Measurements from ENCODE around the gene MRPL4.

DNA sequence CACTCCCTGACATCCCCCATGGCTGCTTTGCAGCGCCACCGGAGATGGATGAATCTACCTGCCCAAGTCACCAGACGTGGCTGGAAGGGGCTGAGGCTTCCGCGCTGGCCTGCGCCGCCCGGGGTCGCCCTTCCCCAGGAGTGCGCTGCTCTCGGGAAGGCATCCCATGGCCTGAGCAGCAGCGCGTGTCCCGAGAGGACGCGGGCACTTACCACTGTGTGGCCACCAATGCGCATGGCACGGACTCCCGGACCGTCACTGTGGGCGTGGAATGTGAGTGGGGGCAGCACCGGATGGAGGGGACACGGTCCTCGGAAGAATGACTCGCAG lies 42.3 kb downstream of the MRPL4 start:
- no peak for TF ChIP-seq POLR2A (IDR thresholded peaks at IDR 0.05; ENCODE audit: low read length)
- no peak for TF ChIP-seq GATA1 (IDR thresholded peaks at IDR 0.05; ENCODE audit: low read depth, low read length)
